Calu3 (cell line): ENCODE data around the gene PPP1R2. TPM values are rescaled to one million over a fixed set of nuclear protein-coding genes. Genes with fewer than 3 reads are reported as not detected.
"Not testable (repeated sequence)": the region's sequence is repeated elsewhere in the genome, so short reads cannot be mapped to it uniquely, and the experiment has no call there.

ENCODE experiments used
- BruUV-seq: library from RNA; stranded (reverse); fragments of 400-500 nt; replicated peaks from 2 replicates; lab custom pipeline; 2021; lab: Mats Ljungman, UMichigan
- CTCF ChIA-PET: fragments of 300-600 bp; sonication (Branson Sonifier 250); formaldehyde crosslinking; loops from one replicate; lab custom pipeline; 2022; ENCODE audit warnings: antibody characterized with exemption; lab: Charles Lee
- DNase-seq: peaks from one replicate; pipeline ENCODE4 v3.0.0; 2022
- H3K27ac Mint-ChIP-seq: one replicate; pipeline ENCODE4 v1.8.0; 2022; ENCODE audit warnings: mixed read lengths; ENCODE audit not compliant: unreplicated experiment
- H3K27me3 Mint-ChIP-seq: one replicate; pipeline ENCODE4 v1.8.0; 2022; ENCODE audit warnings: mixed read lengths; ENCODE audit not compliant: unreplicated experiment
- H3K36me3 Mint-ChIP-seq: one replicate; pipeline ENCODE4 v1.8.0; 2022; ENCODE audit warnings: mild to moderate bottlenecking, moderate library complexity, mixed read lengths; ENCODE audit not compliant: insufficient read depth, unreplicated experiment
- H3K4me1 Mint-ChIP-seq: one replicate; pipeline ENCODE4 v1.8.0; 2022; ENCODE audit warnings: mild to moderate bottlenecking, low read depth, mixed read lengths; ENCODE audit not compliant: unreplicated experiment
- H3K4me3 Mint-ChIP-seq: one replicate; pipeline ENCODE4 v1.8.0; 2022; ENCODE audit warnings: mild to moderate bottlenecking, low read depth, moderate library complexity, mixed read lengths; ENCODE audit not compliant: unreplicated experiment
- H3K9me3 Mint-ChIP-seq: one replicate; pipeline ENCODE4 v1.8.0; 2022; ENCODE audit warnings: low read depth, mixed read lengths; ENCODE audit not compliant: unreplicated experiment
- CTCF ChIP-seq: fragments of 200-600 bp; IDR thresholded peaks from one replicate; pipeline ENCODE4 v1.8.0; 2022; ENCODE audit warnings: antibody characterized with exemption; ENCODE audit not compliant: unreplicated experiment
- intact Hi-C: fragments of 100-400 bp; cut with micrococcal nuclease; formaldehyde crosslinking; loops from one replicate; pipeline ENCODE4 v1.10.0; 2022; ENCODE audit not compliant: unreplicated experiment
- total RNA-seq: library from RNA; stranded (reverse); gene quantifications from 2 replicates; pipeline ENCODE4 v1.2.3, GENCODE V29; 2022

The PPP1R2 gene
- total RNA-seq, 1 experiment from 2014 or later, result 60.6 TPM

- Mint-ChIP-seq H3K4me1 (no peaks in the 10 kb centered on the region), H3K9me3 (no peaks in the 10 kb centered on the region), H3K36me3 (peaks cover 1% of the 10 kb centered on the region), H3K4me3 (no peak overlapping the region), H3K27ac (no peak overlapping the region), H3K27me3 (no peaks in the 10 kb centered on the region)
- BruUV-seq, result no TSS peak
- intact Hi-C loops, result loop anchor here (10.0 kb wide), 1 partner anchor 828 kb away; the partner anchor contains the start of gene FAM43A
- CTCF ChIA-PET, result no interaction called here
- no peak for TF ChIP-seq CTCF
- DNase-seq, result no peak
Measured at GRCh38 chr3:195512798-195513345, 30.3 kb downstream of the PPP1R2 start.

GRCh38 chr3:195511136-195511535 lies 32.0 kb downstream of the PPP1R2 start:
- intact Hi-C loops, result loop anchor here (10.0 kb wide), 1 partner anchor 826 kb away; the partner anchor contains the start of gene FAM43A
- Mint-ChIP-seq H3K27me3 (no peaks in the 10 kb centered on the region), H3K27ac (no peak overlapping the region), H3K36me3 (no peaks in the 10 kb centered on the region), H3K4me1 (no peaks in the 10 kb centered on the region), H3K4me3 (no peak overlapping the region), H3K9me3 (no peaks in the 10 kb centered on the region)
- CTCF ChIA-PET, result interaction anchor here (0.7 to 0.8 kb wide), 2 partner anchors 86 to 240 kb away, joined by 3 to 5 read pairs; partner anchors contain the start of gene XXYLT1
- no TSS peak for BruUV-seq
- TF ChIP-seq CTCF, result no peak
- no peak for DNase-seq

- Mint-ChIP-seq H3K36me3 (no peaks in the 10 kb centered on the region), H3K4me1 (no peaks in the 10 kb centered on the region), H3K9me3 (no peaks in the 10 kb centered on the region), H3K27ac (no peak overlapping the region), H3K4me3 (no peak overlapping the region), H3K27me3 (no peaks in the 10 kb centered on the region)
- DNase-seq, result no peak
- BruUV-seq, result no TSS peak
- CTCF ChIA-PET, result interaction anchor here (0.7 to 0.9 kb wide), 2 partner anchors 116 to 237 kb away, joined by 5 to 6 read pairs; partner anchors contain the start of gene XXYLT1
- no peak for TF ChIP-seq CTCF
- intact Hi-C loops, result no loop called here
Measured at GRCh38 chr3:195508185-195508584, 34.9 kb downstream of the PPP1R2 start.

GRCh38 chr3:195475614-195476013 lies 67.5 kb downstream of the PPP1R2 start:
- no peak for TF ChIP-seq CTCF
- DNase-seq, result no peak
- no peaks in the 10 kb centered on the region for H3K4me1 Mint-ChIP-seq
- peaks cover 28% of the 10 kb centered on the region for H3K27me3 Mint-ChIP-seq
- no peak overlapping the region for H3K4me3 Mint-ChIP-seq
- CTCF ChIA-PET, result interaction anchor here (0.7 kb wide), 1 partner anchor 87 kb away, joined by 4 read pairs; no protein-coding TSS in a partner anchor
- H3K27ac Mint-ChIP-seq, result no peak overlapping the region
- H3K36me3 Mint-ChIP-seq, result no peaks in the 10 kb centered on the region
- intact Hi-C loops, result no loop called here
- H3K9me3 Mint-ChIP-seq, result no peaks in the 10 kb centered on the region
- BruUV-seq, result no TSS peak

GRCh38 chr3:195475116-195475515 lies 68.0 kb downstream of the PPP1R2 start:
- H3K27ac Mint-ChIP-seq, H3K4me1 Mint-ChIP-seq, H3K36me3 Mint-ChIP-seq, DNase-seq, intact Hi-C loops, H3K4me3 Mint-ChIP-seq, BruUV-seq, H3K9me3 Mint-ChIP-seq, CTCF ChIA-PET: not testable (repeated sequence)
- H3K27me3 Mint-ChIP-seq, result peaks cover 28% of the 10 kb centered on the region
